WERI-Rb-1 (cell line): ENCODE measurements around the gene OR11A1.

Experiments
- DNase-seq: peaks from one replicate; pipeline ENCODE4 v3.0.0-alpha.2; 2020
- H3K27ac ChIP-seq: fragments of 250-450 bp; sonication (Bioruptor Pico); 2 replicates; pipeline ENCODE4 v1.5.1; 2020; ENCODE audit warnings: mild to moderate bottlenecking, moderate library complexity
- H3K27me3 ChIP-seq: fragments of 250-450 bp; sonication (Bioruptor Pico); 2 replicates; pipeline ENCODE4 v1.5.1; 2021; ENCODE audit warnings: mild to moderate bottlenecking, low read depth, moderate library complexity; ENCODE audit not compliant: insufficient read depth, severe bottlenecking
- H3K36me3 ChIP-seq: fragments of 250-450 bp; sonication (Bioruptor Pico); 2 replicates; pipeline ENCODE4 v1.5.1; 2020; ENCODE audit warnings: mild to moderate bottlenecking, moderate library complexity
- H3K4me3 ChIP-seq: 2 replicates; pipeline ENCODE4 v1.5.1; 2011; ENCODE audit warnings: low read depth, mild to moderate bottlenecking, control low read depth, low read length
- H3K9me3 ChIP-seq: fragments of 250-450 bp; sonication (Bioruptor Pico); 2 replicates; pipeline ENCODE4 v1.5.1; 2021; ENCODE audit warnings: mild to moderate bottlenecking, moderate library complexity; ENCODE audit not compliant: severe bottlenecking
- CTCF ChIP-seq: IDR thresholded peaks from 2 replicates; pipeline ENCODE4 v1.5.1; 2011; ENCODE audit warnings: low read depth, mild to moderate bottlenecking, control low read depth, inconsistent platforms, low read length

The OR11A1 gene

GRCh38 chr6:29487660-29488059 is 30.8 kb upstream of the OR11A1 start, which contains the start of gene MAS1L:
Gene MAS1L (minus strand): TSS chr6:29487956. CDS start chr6:29487902, 54 bp downstream.
- peak; percentile 26; the same call in 1 of the 2 replicates for TF ChIP-seq CTCF
- Histone ChIP-seq H3K4me3 (no peak within 1 kb of the TSS), H3K27me3 (no peaks in the 10 kb centered on the region), H3K36me3 (no peaks in the 10 kb centered on the region), H3K27ac (no peak within 1 kb of the TSS), H3K9me3 (no peaks in the 10 kb centered on the region)
- DNase-seq, result no peak

GRCh38 chr6:29487131-29487530 is 30.3 kb upstream of the OR11A1 start:
- no peak for TF ChIP-seq CTCF
- Histone ChIP-seq H3K9me3 (peaks cover 2% of the 10 kb centered on the region), H3K4me3 (no peak overlapping the region), H3K36me3 (no peaks in the 10 kb centered on the region), H3K27ac (no peak overlapping the region), H3K27me3 (no peaks in the 10 kb centered on the region)
- DNase-seq, result no peak

GRCh38 chr6:29486577-29486976 is 29.7 kb upstream of the OR11A1 start:
- Histone ChIP-seq H3K9me3 (peaks cover 3% of the 10 kb centered on the region), H3K36me3 (no peaks in the 10 kb centered on the region), H3K4me3 (no peak overlapping the region), H3K27me3 (no peaks in the 10 kb centered on the region), H3K27ac (no peak overlapping the region)
- TF ChIP-seq CTCF, result no peak
- no peak for DNase-seq

GRCh38 chr6:29483735-29484134 is 26.9 kb upstream of the OR11A1 start:
- no peak for TF ChIP-seq CTCF
- no peak for DNase-seq
- H3K4me3 ChIP-seq, result no peak overlapping the region
- no peaks in the 10 kb centered on the region for H3K36me3 ChIP-seq
- peaks cover 3% of the 10 kb centered on the region for H3K9me3 ChIP-seq
- no peak overlapping the region for H3K27ac ChIP-seq
- no peaks in the 10 kb centered on the region for H3K27me3 ChIP-seq

- Histone ChIP-seq H3K27me3 (no peaks in the 10 kb centered on the region), H3K27ac (no peak overlapping the region), H3K9me3 (peaks cover 3% of the 10 kb centered on the region), H3K4me3 (no peak overlapping the region), H3K36me3 (no peaks in the 10 kb centered on the region)
- TF ChIP-seq CTCF, result no peak
- DNase-seq, result no peak
These were observed 26.3 kb upstream of the OR11A1 start for GRCh38 chr6:29483186-29483585.

GRCh38 chr6:29479560-29479959 is 22.7 kb upstream of the OR11A1 start:
- TF ChIP-seq CTCF, result no peak
- H3K9me3 ChIP-seq, result peaks cover 8% of the 10 kb centered on the region
- no peak overlapping the region for H3K4me3 ChIP-seq
- H3K36me3 ChIP-seq, result no peaks in the 10 kb centered on the region
- DNase-seq, result no peak
- no peaks in the 10 kb centered on the region for H3K27me3 ChIP-seq
- H3K27ac ChIP-seq, result no peak overlapping the region
